IMR-90 (cell line): ENCODE data around the gene FNIP2. TPM values are rescaled to one million over a fixed set of nuclear protein-coding genes. Genes with fewer than 3 reads are reported as not detected.

Source experiments
- ATAC-seq: fragments of 200-7000 bp; cut with Tn5 transposase; 2 replicates; pipeline ENCODE4 v1.9.1; 2020; ENCODE audit warnings: low read depth, mild to moderate bottlenecking, moderate library complexity
- BruUV-seq: library from RNA; stranded (reverse); fragments of 400-500 nt; replicated peaks from 2 replicates; lab custom pipeline; 2021; lab: Mats Ljungman, UMichigan
- CTCF ChIA-PET: fragments of 300-600 bp; formaldehyde crosslinking; extraction: SDS; loops from one replicate; lab custom pipeline; 2021; ENCODE audit warnings: antibody characterized with exemption; lab: Yijun Ruan, JAX
- POLR2A ChIA-PET: fragments of 300-600 bp; sonication (Branson Sonifier 250); formaldehyde crosslinking; loops from one replicate; lab custom pipeline; 2022; ENCODE audit warnings: antibody characterized with exemption; ENCODE audit not compliant: unreplicated experiment; lab: Charles Lee
- DNase-seq: peaks from one replicate; pipeline ENCODE4 v3.0.0; 2013
- H2AFZ ChIP-seq: replicated peaks from 2 replicates; pipeline ENCODE3; 2013; ENCODE audit warnings: low read length, mild to moderate bottlenecking; ENCODE audit not compliant: poor library complexity
- H2AK5ac ChIP-seq: 2 replicates; pipeline ENCODE4 v1.6.1; 2013; ENCODE audit warnings: low read depth, low read length, inconsistent platforms
- H2AK9ac ChIP-seq: replicated peaks from 2 replicates; pipeline ENCODE3; 2013; ENCODE audit warnings: mild to moderate bottlenecking, low read depth, low read length, moderate library complexity; ENCODE audit not compliant: poor library complexity
- H2BK120ac ChIP-seq: 2 replicates; pipeline ENCODE4 v1.6.1; 2013; ENCODE audit warnings: low read depth, low read length, inconsistent platforms
- H2BK15ac ChIP-seq: 3 replicates; pipeline ENCODE4 v1.6.1; 2013; ENCODE audit warnings: low read depth, low read length, inconsistent platforms
- H2BK20ac ChIP-seq: 2 replicates; pipeline ENCODE4 v1.6.1; 2013; ENCODE audit warnings: low read depth, mild to moderate bottlenecking, inconsistent platforms, low read length, moderate library complexity
- H2BK5ac ChIP-seq: 2 replicates; pipeline ENCODE4 v1.6.1; 2013; ENCODE audit warnings: mild to moderate bottlenecking, low read depth, low read length, inconsistent platforms; ENCODE audit not compliant: poor library complexity, severe bottlenecking
- H3K14ac ChIP-seq: replicated peaks from 2 replicates; pipeline ENCODE4 v1.6.1; 2013; ENCODE audit warnings: low read depth, low read length, inconsistent platforms
- H3K18ac ChIP-seq: 2 replicates; pipeline ENCODE4 v1.6.1; 2013; ENCODE audit warnings: low read depth, low read length, control low read depth
- H3K23ac ChIP-seq: 2 replicates; pipeline ENCODE4 v1.6.1; 2013; ENCODE audit warnings: low read depth, low read length, inconsistent platforms
- H3K27ac ChIP-seq: 2 replicates; pipeline ENCODE4 v1.5.1; 2013; ENCODE audit warnings: mild to moderate bottlenecking, control low read depth, low read length; ENCODE audit not compliant: insufficient read depth
- H3K27me3 ChIP-seq: 2 replicates; pipeline ENCODE4 v1.6.1; 2013; ENCODE audit warnings: low read length; ENCODE audit not compliant: control insufficient read depth, insufficient read depth
- H3K36me3 ChIP-seq: 2 replicates; pipeline ENCODE4 v1.6.1; 2013; ENCODE audit warnings: low read length, mixed read lengths; ENCODE audit not compliant: control insufficient read depth, insufficient read depth
- H3K4ac ChIP-seq: 2 replicates; pipeline ENCODE4 v1.6.1; 2013; ENCODE audit warnings: low read depth, low read length, inconsistent platforms
- H3K4me1 ChIP-seq: 2 replicates; pipeline ENCODE4 v1.6.1; 2013; ENCODE audit warnings: low read length, mixed read lengths; ENCODE audit not compliant: control insufficient read depth, insufficient read depth
- H3K4me2 ChIP-seq: 2 replicates; pipeline ENCODE4 v1.6.1; 2013; ENCODE audit warnings: low read depth, mild to moderate bottlenecking, control low read depth, low read length, moderate library complexity
- H3K4me3 ChIP-seq: 2 replicates; pipeline ENCODE4 v1.5.1; 2013; ENCODE audit warnings: low read depth, mild to moderate bottlenecking, control low read depth, low read length, moderate library complexity; ENCODE audit not compliant: insufficient read depth
- H3K56ac ChIP-seq: 2 replicates; pipeline ENCODE4 v1.6.1; 2013; ENCODE audit warnings: low read length, inconsistent platforms; ENCODE audit not compliant: insufficient read depth; ENCODE audit errors: extremely low read depth
- H3K79me1 ChIP-seq, 2 experiments: 2 replicates each; pipeline ENCODE4 v1.6.1; 2013; ENCODE audit warnings: low read length in 2 of 2, inconsistent platforms in 1 of 2, low read depth in 1 of 2
- H3K9ac ChIP-seq: 2 replicates; pipeline ENCODE4 v1.6.1; 2013; ENCODE audit warnings: low read depth, low read length, control low read depth
- H3K9me1 ChIP-seq: 2 replicates; pipeline ENCODE4 v1.6.1; 2013; ENCODE audit warnings: low read length, inconsistent platforms; ENCODE audit not compliant: insufficient read depth
- H3K9me3 ChIP-seq: 2 replicates; pipeline ENCODE4 v1.6.1; 2013; ENCODE audit warnings: low read length; ENCODE audit not compliant: control insufficient read depth, insufficient read depth
- H4K20me1 ChIP-seq: 2 replicates; pipeline ENCODE4 v1.6.1; 2013; ENCODE audit warnings: low read length, inconsistent platforms; ENCODE audit not compliant: insufficient read depth
- H4K5ac ChIP-seq: 2 replicates; pipeline ENCODE4 v1.6.1; 2013; ENCODE audit warnings: mild to moderate bottlenecking, low read depth, low read length, control low read depth
- H4K8ac ChIP-seq, 2 experiments: 2 replicates each; pipeline ENCODE4 v1.6.1; 2013; ENCODE audit warnings: low read depth in 2 of 2, low read length in 2 of 2, control low read depth in 1 of 2, inconsistent platforms in 1 of 2
- H4K91ac ChIP-seq: 2 replicates; pipeline ENCODE4 v1.6.1; 2013; ENCODE audit warnings: low read depth, low read length, inconsistent platforms; ENCODE audit not compliant: insufficient read depth
- BHLHE40 ChIP-seq: fragments of 150-350 bp; IDR thresholded peaks from 2 replicates; pipeline ENCODE4 v1.6.1; 2016; ENCODE audit warnings: mild to moderate bottlenecking, low read depth, low read length
- FOS ChIP-seq: fragments of 150-350 bp; IDR thresholded peaks from 2 replicates; pipeline ENCODE4 v1.6.1; 2016; ENCODE audit warnings: low read depth, low read length
- MAFK ChIP-seq: IDR thresholded peaks from 2 replicates; pipeline ENCODE4 v1.6.1; 2012; ENCODE audit warnings: low read depth, low read length, improper control_type of control experiment
- MAZ ChIP-seq: IDR thresholded peaks from 2 replicates; pipeline ENCODE4 v1.6.1; 2012; ENCODE audit warnings: low read depth, mild to moderate bottlenecking, low read length, improper control_type of control experiment, moderate library complexity, borderline replicate concordance
- POLR2A ChIP-seq: IDR thresholded peaks from 2 replicates; pipeline ENCODE4 v1.6.1; 2012; ENCODE audit warnings: mild to moderate bottlenecking, low read depth, low read length
- RFX5 ChIP-seq: IDR thresholded peaks from 2 replicates; pipeline ENCODE4 v1.8.0; 2012; ENCODE audit warnings: low read depth, mild to moderate bottlenecking, low read length, moderate library complexity
- SMC3 ChIP-seq: fragments of 150-350 bp; IDR thresholded peaks from 2 replicates; pipeline ENCODE4 v1.6.1; 2016; ENCODE audit warnings: low read depth, mild to moderate bottlenecking, antibody characterized with exemption, low read length, moderate library complexity
- WGBS, 2 experiments: methylation state at CpG; one replicate each; pipeline versions ENCODE4 v1.1.5 to v1.1.7; 2013; ENCODE audit warnings: missing lambda C conversion rate in 2 of 2; ENCODE audit not compliant: insufficient read length in 1 of 2; ENCODE audit errors: extremely low coverage in 2 of 2; 5-methylcytosine and 5-hydroxymethylcytosine counted together
- dilution Hi-C: fragments of 300-500 bp; cut with HindIII; formaldehyde crosslinking; loops from one replicate; pipeline ENCODE4 v1.14.3; 2018; ENCODE audit warnings: low sequenced_read_pairs; ENCODE audit not compliant: unreplicated experiment
- in situ Hi-C: fragments of 300-500 bp; cut with MboI; formaldehyde crosslinking; loops from 3 replicates; pipeline ENCODE4 v1.14.3; 2019; ENCODE audit warnings: low sequenced_read_pairs, inconsistent platforms, mixed read lengths
- intact Hi-C: fragments of 100-400 bp; cut with micrococcal nuclease; formaldehyde crosslinking; loops from 2 replicates; pipeline ENCODE4 v1.10.0; 2022
- polyA plus RNA-seq, 3 experiments: library from polyadenylated mRNA; depleted of rRNA; stranded (reverse); fragments of >200 nt; gene quantifications; 2 replicates each; pipeline ENCODE4 v1.2.3, GENCODE V29; 2012; ENCODE audit warnings: low replicate concordance in 1 of 3
- total RNA-seq: library from RNA; depleted of rRNA; stranded (reverse); fragments of >200 nt; gene quantifications from 2 replicates; pipeline ENCODE4 v1.2.3, GENCODE V29; 2012

FNIP2 gene
- total and polyA plus RNA-seq, 2 of the 4 experiments (the other 2 are of a cell fraction), result 4.7 to 24.6 TPM

DNA sequence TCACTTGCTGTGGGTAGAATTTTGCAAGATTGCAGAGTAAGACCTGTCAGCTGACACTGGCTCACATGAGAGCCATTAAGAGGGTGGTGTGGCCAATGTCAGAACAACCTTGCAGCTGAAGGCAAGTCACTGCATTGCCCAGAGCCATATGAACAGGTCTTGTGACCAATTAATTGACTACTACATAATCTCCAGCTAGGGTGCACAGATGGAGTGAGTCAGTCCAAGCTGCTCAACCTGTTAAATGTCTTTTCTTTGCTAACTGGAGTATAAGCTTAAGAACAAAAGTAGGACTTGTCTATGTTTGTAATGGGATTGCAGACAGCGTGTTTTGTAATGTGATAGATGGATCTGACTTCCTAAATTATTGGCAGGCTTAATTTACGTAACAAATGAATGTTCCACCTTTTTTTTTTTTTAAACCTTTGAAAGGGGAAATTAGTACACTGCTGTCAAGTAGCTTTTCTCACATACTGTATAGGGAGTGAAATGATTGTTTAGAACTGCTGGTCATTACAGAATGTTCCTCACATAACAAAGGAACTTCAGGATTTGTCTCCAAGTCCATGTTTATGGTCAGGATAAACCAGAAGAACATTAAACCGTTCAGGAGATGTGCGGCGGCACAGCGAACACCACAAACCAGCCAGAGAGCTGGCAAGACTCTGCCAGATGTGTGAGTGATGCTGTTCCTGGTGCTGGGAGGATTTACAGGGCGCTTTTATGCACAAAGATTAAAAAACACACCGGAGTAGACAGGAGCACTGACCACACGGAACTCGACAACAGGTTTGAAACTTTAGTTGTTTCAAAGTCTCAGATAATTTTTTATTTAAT is 37.0 kb downstream of the FNIP2 start:
- in situ Hi-C loops, result no loop called here
- ChIA-PET POLR2A (no interaction called here), CTCF (interaction anchor here (0.6 kb wide), 1 partner anchor 604 kb away, joined by 3 read pairs; no protein-coding TSS in a partner anchor)
- no peak overlapping the region for H2BK20ac ChIP-seq
- no peaks in the 10 kb centered on the region for H3K36me3 ChIP-seq
- WGBS, 2 experiments, result 96% methylated on average over 4 of the region's 10 CpGs; no CpG with 5 or more reads in 1 of the 2 experiments
- no peak overlapping the region for H2AK5ac ChIP-seq
- peaks cover 14% of the 10 kb centered on the region for H3K9me1 ChIP-seq
- no peak overlapping the region for H2BK5ac ChIP-seq
- no peak overlapping the region for H3K23ac ChIP-seq
- no TSS peak for BruUV-seq
- H3K4me1 ChIP-seq, result peaks cover 7% of the 10 kb centered on the region
- no peak overlapping the region for H2BK120ac ChIP-seq
- intact Hi-C loops, result no loop called here
- peaks cover 17% of the 10 kb centered on the region; the same call in 1 of the 2 replicates for H4K20me1 ChIP-seq
- H3K56ac ChIP-seq, result no peak overlapping the region
- no peak overlapping the region for H3K14ac ChIP-seq
- no peak overlapping the region for H3K18ac ChIP-seq
- H2AK9ac ChIP-seq, result no peak overlapping the region
- no peak overlapping the region for H4K5ac ChIP-seq
- DNase-seq, result no peak
- no peak overlapping the region for H3K4me2 ChIP-seq
- ATAC-seq, result no peak
- TF ChIP-seq MAFK (no peak), BHLHE40 (no peak), POLR2A (no peak), MAZ (no peak), FOS (no peak), SMC3 (no peak), RFX5 (no peak)
- no peak overlapping the region for H3K27ac ChIP-seq
- dilution Hi-C loops, result no loop called here
- H2BK15ac ChIP-seq, result no peak overlapping the region
- H3K4me3 ChIP-seq, result no peak overlapping the region
- no peak overlapping the region for H3K4ac ChIP-seq
- no peaks in the 10 kb centered on the region for H3K9me3 ChIP-seq
- H4K8ac ChIP-seq, result no peak overlapping the region
- H3K79me1 ChIP-seq, result peaks cover 32 to 42% of the 10 kb centered on the region in 2 experiments
- H2AFZ ChIP-seq, result no peak overlapping the region
- H3K27me3 ChIP-seq, result no peaks in the 10 kb centered on the region
- H4K91ac ChIP-seq, result no peak overlapping the region
- H3K9ac ChIP-seq, result no peak overlapping the region
